ENCODE data around the gene FANCC. TPM values are rescaled to one million over a fixed set of nuclear protein-coding genes. Genes with fewer than 3 reads are reported as not detected.

The FANCC gene
- total RNA-seq, 1 experiment from 2014 or later: 19.4 TPM

GRCh38 chr9:95317119-95317892 lies at the start of gene FANCC (continued):
- TF ChIP-seq ZBTB33 (IDR thresholded peaks at IDR 0.05; ENCODE audit: extremely low read depth, insufficient replicate concordance, low read length): peak; percentile 23
- no peak for TF ChIP-seq CBX3 (IDR thresholded peaks at IDR 0.05; ENCODE audit: low read depth)
- peak; percentile 33; the same call in 1 of the 2 replicates for TF ChIP-seq SP1 (IDR thresholded peaks at IDR 0.05; ENCODE audit: low read depth)
- TF ChIP-seq ZNF274 (IDR thresholded peaks at IDR 0.05; ENCODE audit: low read depth, low read length): no peak
- TF ChIP-seq EGR1 (IDR thresholded peaks at IDR 0.05; ENCODE audit: low read depth): peak; percentile 91

GRCh38 chr9:95366731-95367325 lies 49.3 kb upstream of the FANCC start:
- CTCF ChIA-PET: no interaction called here
- H3K4me3 ChIP-seq (replicated peaks in 1 of 2; ENCODE audit: low read depth in 1 of 2, low read length in 2 of 2): no peak overlapping the region
- no peaks in the 10 kb centered on the region for H3K27me3 ChIP-seq (ENCODE audit: insufficient read depth, low read length)
- no peaks in the 10 kb centered on the region for H3K79me2 ChIP-seq (ENCODE audit: insufficient read depth, low read length)
- intact Hi-C loops (cut with micrococcal nuclease): no loop called here
- no peak overlapping the region for H2AFZ ChIP-seq (ENCODE audit: low read depth, low read length, poor library complexity, severe bottlenecking)
- H3K36me3 ChIP-seq (ENCODE audit: control insufficient read depth in 1 of 2, insufficient read depth in 2 of 2, low read length in 2 of 2): no peaks in the 10 kb centered on the region
- DNase-seq (ENCODE audit: low read depth, low spot score) (no peak), ATAC-seq (no peak)
- no peaks in the 10 kb centered on the region for H3K4me1 ChIP-seq (ENCODE audit: control insufficient read depth in 1 of 2, insufficient read depth in 2 of 2, low read length in 2 of 2)
- TF ChIP-seq TCF7L2 (IDR thresholded peaks at IDR 0.05; ENCODE audit: borderline replicate concordance, extremely low read depth, insufficient read depth, insufficient read length) (no peak), SIN3A (IDR thresholded peaks at IDR 0.05; ENCODE audit: low read depth) (no peak), ZBTB33 (IDR thresholded peaks at IDR 0.05; ENCODE audit: extremely low read depth, insufficient replicate concordance, low read length) (no peak), REST (IDR thresholded peaks at IDR 0.05; ENCODE audit: low read depth) (no peak), CBX3 (IDR thresholded peaks at IDR 0.05; ENCODE audit: low read depth) (no peak), EZH2phosphoT487 (IDR thresholded peaks at IDR 0.05; ENCODE audit: borderline replicate concordance) (no peak)
- TF ChIP-seq, protein P1, sequence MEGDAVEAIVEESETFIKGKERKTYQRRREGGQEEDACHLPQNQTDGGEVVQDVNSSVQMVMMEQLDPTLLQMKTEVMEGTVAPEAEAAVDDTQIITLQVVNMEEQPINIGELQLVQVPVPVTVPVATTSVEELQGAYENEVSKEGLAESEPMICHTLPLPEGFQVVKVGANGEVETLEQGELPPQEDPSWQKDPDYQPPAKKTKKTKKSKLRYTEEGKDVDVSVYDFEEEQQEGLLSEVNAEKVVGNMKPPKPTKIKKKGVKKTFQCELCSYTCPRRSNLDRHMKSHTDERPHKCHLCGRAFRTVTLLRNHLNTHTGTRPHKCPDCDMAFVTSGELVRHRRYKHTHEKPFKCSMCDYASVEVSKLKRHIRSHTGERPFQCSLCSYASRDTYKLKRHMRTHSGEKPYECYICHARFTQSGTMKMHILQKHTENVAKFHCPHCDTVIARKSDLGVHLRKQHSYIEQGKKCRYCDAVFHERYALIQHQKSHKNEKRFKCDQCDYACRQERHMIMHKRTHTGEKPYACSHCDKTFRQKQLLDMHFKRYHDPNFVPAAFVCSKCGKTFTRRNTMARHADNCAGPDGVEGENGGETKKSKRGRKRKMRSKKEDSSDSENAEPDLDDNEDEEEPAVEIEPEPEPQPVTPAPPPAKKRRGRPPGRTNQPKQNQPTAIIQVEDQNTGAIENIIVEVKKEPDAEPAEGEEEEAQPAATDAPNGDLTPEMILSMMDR (IDR thresholded peaks at IDR 0.05 in 2 of 3, conservative IDR thresholded peaks at IDR 0.05 in 1 of 3; ENCODE audit: borderline replicate concordance in 1 of 3, insufficient read depth in 1 of 3, low read depth in 2 of 3, low read length in 2 of 3): no peak
- H3K9me3 ChIP-seq (ENCODE audit: control insufficient read depth in 1 of 2, insufficient read depth in 1 of 2, low read depth in 1 of 2, low read length in 2 of 2): no peaks in the 10 kb centered on the region
- no peaks in the 10 kb centered on the region for H3K9me2 ChIP-seq (ENCODE audit: insufficient read depth)
- no peak overlapping the region for H3K4me2 ChIP-seq (ENCODE audit: low read length)
- H3K27ac ChIP-seq (ENCODE audit: low read depth, low read length): no peak overlapping the region
- no peaks in the 10 kb centered on the region for H4K20me1 ChIP-seq (ENCODE audit: insufficient read depth)
- no TSS peak for BruUV-seq (replicated peaks)
- RAD21 ChIA-PET (ENCODE audit: low non-redundant PET in 1 of 2, low total read pairs in 2 of 2, uncharacterized antibody in 2 of 2, unreplicated experiment in 2 of 2): no interaction called here
- POLR2A ChIA-PET: no interaction called here
- H3K9ac ChIP-seq (ENCODE audit: low read length): no peak overlapping the region
